Pancreas (tissue), 10 donors: ENCODE results near the gene SLC1A3. TPM values are rescaled to one million over a fixed set of nuclear protein-coding genes. Genes with fewer than 3 reads are reported as not detected.

Experiments
- ATAC-seq, 4 donors: fragments of 200-7000 bp; cut with Tn5 transposase; one replicate each; pipeline versions ENCODE4 v1.8.0 to v1.9.1; 2020; ENCODE audit warnings: mild to moderate bottlenecking in 4 of 4, moderate library complexity in 4 of 4
- DNase-seq, 6 donors: peaks; one replicate each; pipeline ENCODE4 v3.0.0-alpha.2; 2020
- FAIRE-seq: peaks from 2 replicates; lab custom pipeline; 2012; peaks lifted over from hg19 to GRCh38; lab: Jason Lieb, UNC
- H3K27ac ChIP-seq, 4 donors: fragments of 200-600 bp; sonication (generic); 1 replicate in 3 of 4; 2 replicates in 1 of 4; pipeline versions ENCODE4 v1.5.0 to v1.8.0; 2020
- H3K27me3 ChIP-seq, 4 donors: fragments of 200-600 bp; one replicate each; pipeline ENCODE4 v1.8.0; 2021
- H3K36me3 ChIP-seq, 3 donors: fragments of 200-600 bp; sonication (generic) in 1 of 3; one replicate each; pipeline versions ENCODE4 v1.5.0 to v1.8.0; 2020 to 2021
- H3K4me1 ChIP-seq, 3 donors: fragments of 200-600 bp; one replicate each; pipeline ENCODE4 v1.8.0; 2021
- H3K4me3 ChIP-seq, 4 donors: fragments of 200-600 bp; sonication (generic) in 2 of 4; one replicate each; pipeline versions ENCODE4 v1.5.0 to v1.8.0; 2020 to 2021
- H3K9me3 ChIP-seq, 4 donors: fragments of 200-600 bp; one replicate each; pipeline ENCODE4 v1.8.0; 2021
- WGBS, 2 donors: extraction: QIAGEN DNeasy Blood & Tissue Kit; methylation state at CpG; one replicate each; pipeline ENCODE4 v1.1.7; 2013; 5-methylcytosine and 5-hydroxymethylcytosine counted together
- intact Hi-C, 3 donors: fragments of 100-400 bp; cut with DNase I; formaldehyde crosslinking; loops; one replicate each; pipeline versions ENCODE4 v1.11.1 to v1.14.2; 2022
- polyA plus RNA-seq, 2 donors: library from polyadenylated mRNA; stranded (reverse); fragments of 200-250 nt; gene quantifications; one replicate each; pipeline ENCODE4 v1.2.3, GENCODE V29; 2013
- total RNA-seq, 6 donors: library from RNA; stranded (reverse); fragmentation: NEBNext Ultra II Directional in 4 of 6; extraction: Animal tissue kit (Norgen Biotek cat#: 25700) in 4 of 6; gene quantifications; one replicate each; pipeline versions ENCODE4 v1.2.1 to v1.2.4, GENCODE V29; 2021 to 2023
- TF ChIP-seq, protein P1 (sequence below), 4 donors: fragments of 200-600 bp; sonication (generic) in 3 of 4; IDR thresholded peaks; one replicate each; pipeline versions ENCODE4 v1.5.0 to v1.8.0; 2021; ENCODE audit warnings: antibody characterized with exemption in 4 of 4
- donor health status: healthy with polysubstance abuse.
- donor health status: DM: no; HTN: no; CAD: no; lungs with moderate emphysema.
- donor health status: DM: no; HTN: no; CAD: no.
- donor health status: control.
- donor health status: control.
- donor health status: Bipolar disorder and iron deficiency.
- donor health status: DM: yes; HTN: yes; CAD: no.
- donor health status: DM: no; HTN: no; CAD: no.
- donor health status: DM: no; HTN: no; CAD: no.
- donor health status: DM: yes; HTN: yes; CAD: no.

The SLC1A3 gene
- total and polyA plus RNA-seq, 8 donors, result 0.87 to 21.0 (median 1.7) TPM

GRCh38 chr5:36694351-36694750 is 87.9 kb downstream of the SLC1A3 start:
- no peak for FAIRE-seq
- no peaks in the 10 kb centered on the region for H3K9me3 ChIP-seq
- H3K36me3 ChIP-seq, result no peaks in the 10 kb centered on the region
- H3K4me3 ChIP-seq, result no peak overlapping the region
- ATAC-seq, result no peak
- no peak overlapping the region for H3K27ac ChIP-seq
- no peaks in the 10 kb centered on the region for H3K4me1 ChIP-seq
- TF ChIP-seq, protein P1, sequence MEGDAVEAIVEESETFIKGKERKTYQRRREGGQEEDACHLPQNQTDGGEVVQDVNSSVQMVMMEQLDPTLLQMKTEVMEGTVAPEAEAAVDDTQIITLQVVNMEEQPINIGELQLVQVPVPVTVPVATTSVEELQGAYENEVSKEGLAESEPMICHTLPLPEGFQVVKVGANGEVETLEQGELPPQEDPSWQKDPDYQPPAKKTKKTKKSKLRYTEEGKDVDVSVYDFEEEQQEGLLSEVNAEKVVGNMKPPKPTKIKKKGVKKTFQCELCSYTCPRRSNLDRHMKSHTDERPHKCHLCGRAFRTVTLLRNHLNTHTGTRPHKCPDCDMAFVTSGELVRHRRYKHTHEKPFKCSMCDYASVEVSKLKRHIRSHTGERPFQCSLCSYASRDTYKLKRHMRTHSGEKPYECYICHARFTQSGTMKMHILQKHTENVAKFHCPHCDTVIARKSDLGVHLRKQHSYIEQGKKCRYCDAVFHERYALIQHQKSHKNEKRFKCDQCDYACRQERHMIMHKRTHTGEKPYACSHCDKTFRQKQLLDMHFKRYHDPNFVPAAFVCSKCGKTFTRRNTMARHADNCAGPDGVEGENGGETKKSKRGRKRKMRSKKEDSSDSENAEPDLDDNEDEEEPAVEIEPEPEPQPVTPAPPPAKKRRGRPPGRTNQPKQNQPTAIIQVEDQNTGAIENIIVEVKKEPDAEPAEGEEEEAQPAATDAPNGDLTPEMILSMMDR (IDR thresholded peaks at IDR 0.05), result no peak
- WGBS, 2 donors, result 83 to 89% methylated on average over 5 of the region's 5 CpGs
- intact Hi-C loops, result loop anchor here in 1 of 3 donors (5.0 to 10.0 kb wide), 2 partner anchors 190 to 282 kb away; no protein-coding TSS in a partner anchor
- DNase-seq, result no peak
- H3K27me3 ChIP-seq, result no peaks in the 10 kb centered on the region

- DNase-seq, result peak; percentile 31 to 67 (median 52)
- intact Hi-C loops, result loop anchor here in 2 of 3 donors (5.0 to 10.0 kb wide), 2 partner anchors 191 to 279 kb away; no protein-coding TSS in a partner anchor
- ATAC-seq, result peak; percentile 54 to 82 (median 74)
- Histone ChIP-seq H3K27me3 (no peaks in the 10 kb centered on the region), H3K27ac (no peak overlapping the region), H3K4me1 (no peaks in the 10 kb centered on the region), H3K4me3 (no peak overlapping the region), H3K9me3 (no peaks in the 10 kb centered on the region), H3K36me3 (no peaks in the 10 kb centered on the region)
- WGBS, 2 donors, result 22 to 24% methylated on average over 7 of the region's 7 CpGs
- no peak for FAIRE-seq
- TF ChIP-seq, protein P1 (IDR thresholded peaks at IDR 0.05), result peak in 3 of 4 donors; percentile 51 to 57 (median 53)
These were observed 89.8 kb downstream of the SLC1A3 start for GRCh38 chr5:36696059-36696673.

- no peak for ATAC-seq
- TF ChIP-seq, protein P1 (IDR thresholded peaks at IDR 0.05), result no peak
- intact Hi-C loops, result loop anchor here in 2 of 3 donors (5.0 to 10.0 kb wide), 2 partner anchors 193 to 281 kb away; no protein-coding TSS in a partner anchor
- WGBS, 2 donors, result 84 to 97% methylated on average over 2 of the region's 2 CpGs
- H3K27ac ChIP-seq, result no peak overlapping the region
- FAIRE-seq, result no peak
- no peaks in the 10 kb centered on the region for H3K4me1 ChIP-seq
- H3K4me3 ChIP-seq, result no peak overlapping the region
- H3K36me3 ChIP-seq, result no peaks in the 10 kb centered on the region
- H3K9me3 ChIP-seq, result no peaks in the 10 kb centered on the region
- H3K27me3 ChIP-seq, result no peaks in the 10 kb centered on the region
- DNase-seq, result no peak
These were observed 91.6 kb downstream of the SLC1A3 start for GRCh38 chr5:36698031-36698430.

DNA sequence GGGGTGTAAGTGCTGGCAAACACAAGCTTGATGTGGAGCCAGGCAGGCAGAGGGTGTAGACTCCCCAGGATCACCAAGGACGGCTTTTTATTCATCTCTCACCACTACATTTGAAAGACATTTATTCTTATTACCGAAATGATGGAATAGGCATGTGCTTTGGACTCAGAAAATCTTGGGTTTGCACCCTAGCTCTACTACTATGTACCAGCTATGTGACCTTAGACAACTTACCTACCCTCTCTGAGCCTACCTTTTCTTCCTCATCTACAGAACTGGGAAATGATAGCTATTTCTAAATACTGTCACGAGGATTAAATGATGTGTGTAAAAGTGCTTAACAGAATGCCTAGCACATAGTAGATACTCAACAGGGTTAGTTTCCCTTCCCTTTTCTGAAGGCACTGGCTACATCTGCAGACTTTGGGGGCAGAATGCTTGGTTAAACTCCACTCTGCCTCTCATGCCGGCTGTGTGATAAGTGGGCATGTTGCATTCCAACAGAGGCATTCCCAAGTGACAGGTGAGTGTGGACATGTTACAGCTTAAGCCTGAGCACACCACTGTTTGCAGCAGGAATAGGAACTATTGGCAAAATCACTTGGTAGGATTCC is 94.8 kb downstream of the SLC1A3 start:
- Histone ChIP-seq H3K27ac (no peak overlapping the region), H3K36me3 (no peaks in the 10 kb centered on the region), H3K9me3 (no peaks in the 10 kb centered on the region), H3K4me1 (no peaks in the 10 kb centered on the region), H3K4me3 (no peak overlapping the region), H3K27me3 (no peaks in the 10 kb centered on the region)
- ATAC-seq (peak in 3 of 4 donors; percentile 27 to 65 (median 56)), FAIRE-seq (no peak), DNase-seq (no peak)
- WGBS, 2 donors, result 35 to 41% methylated on average over 4 of the region's 4 CpGs
- TF ChIP-seq, protein P1 (IDR thresholded peaks at IDR 0.05), result no peak
- intact Hi-C loops, result no loop called here
